K562 (cell line): ENCODE measurements around the gene DPP9. TPM values are rescaled to one million over a fixed set of nuclear protein-coding genes. Genes with fewer than 3 reads are reported as not detected.
A peak's percentile ranks its signal among the peaks of the same experiment; 100 is the strongest.

Experiments
- CTBP1 ChIP-seq: fragments of 450-650 bp; IDR thresholded peaks from 2 replicates; pipeline ENCODE4 v1.6.1; 2016; ENCODE audit warnings: borderline replicate concordance
- FIP1L1 ChIP-seq: fragments of 200-400 bp; formaldehyde crosslinking; IDR thresholded peaks from 2 replicates; pipeline ENCODE4 v1.6.1; 2018; ENCODE audit warnings: mild to moderate bottlenecking, low read depth, low read length; ENCODE audit not compliant: poor library complexity, severe bottlenecking
- HDAC8 ChIP-seq: fragments of 450-650 bp; IDR thresholded peaks from 2 replicates; pipeline ENCODE4 v1.6.1; 2016; ENCODE audit warnings: mild to moderate bottlenecking, missing genetic modification characterization, moderate library complexity, missing compliant biosample characterization
- KAT2B ChIP-seq: IDR thresholded peaks from one replicate; pipeline ENCODE4 v1.6.1; 2012; ENCODE audit warnings: low read depth, mild to moderate bottlenecking, control low read depth, inconsistent platforms, low read length, moderate library complexity
- MYBL2 ChIP-seq, 2 experiments: fragments of 450-650 bp in 1 of 2; sonication (generic) in 1 of 2; formaldehyde crosslinking in 1 of 2; IDR thresholded peaks; 2 replicates each; pipeline versions ENCODE4 v1.6.1 to v1.8.1; 2017 to 2022; ENCODE audit warnings: borderline replicate concordance in 1 of 2, inconsistent platforms in 1 of 2, low read depth in 1 of 2, mild to moderate bottlenecking in 1 of 2, missing genetic modification reagents in 1 of 2, moderate library complexity in 1 of 2
- NCOA6 ChIP-seq: fragments of 450-650 bp; IDR thresholded peaks from 2 replicates; pipeline ENCODE4 v1.6.1; 2017; ENCODE audit warnings: mild to moderate bottlenecking
- PHTF2 ChIP-seq: fragments of 250-450 bp; sonication (Bioruptor Pico); IDR thresholded peaks from 2 replicates; pipeline ENCODE4 v1.5.0; 2021; ENCODE audit warnings: mild to moderate bottlenecking
- SAFB ChIP-seq: fragments of 200-400 bp; formaldehyde crosslinking; IDR thresholded peaks from 2 replicates; pipeline ENCODE4 v1.6.1; 2017; ENCODE audit warnings: low read depth, low read length, borderline replicate concordance
- SIRT6 ChIP-seq: IDR thresholded peaks from one replicate; pipeline ENCODE4 v1.6.1; 2012; ENCODE audit warnings: low read depth, mild to moderate bottlenecking, control low read depth, inconsistent platforms, low read length, moderate library complexity
- SNRNP70 ChIP-seq: fragments of 200-400 bp; formaldehyde crosslinking; optimal IDR thresholded peaks from 2 replicates; pipeline ENCODE3; 2017; ENCODE audit warnings: low read depth, low read length
- SRSF1 ChIP-seq: fragments of 200-400 bp; formaldehyde crosslinking; IDR thresholded peaks from 2 replicates; pipeline ENCODE4 v1.6.1; 2017; ENCODE audit warnings: mild to moderate bottlenecking, low read depth, low read length, moderate library complexity
- USF1 ChIP-seq: sonication (generic); formaldehyde crosslinking; IDR thresholded peaks from 2 replicates; pipeline ENCODE4 v1.9.0; 2022; ENCODE audit warnings: mild to moderate bottlenecking, missing genetic modification reagents
- USF2 ChIP-seq: sonication (generic); formaldehyde crosslinking; IDR thresholded peaks from 2 replicates; pipeline ENCODE4 v1.5.0; 2020; ENCODE audit warnings: missing genetic modification reagents
- ZBTB5 ChIP-seq: fragments of 450-650 bp; IDR thresholded peaks from 2 replicates; pipeline ENCODE4 v1.6.1; 2017; ENCODE audit warnings: antibody characterized with exemption
- ZBTB8A ChIP-seq: fragments of 450-650 bp; IDR thresholded peaks from 2 replicates; pipeline ENCODE4 v1.6.1; 2018; ENCODE audit warnings: mild to moderate bottlenecking, moderate library complexity; ENCODE audit not compliant: partially characterized antibody
- ZC3H11A ChIP-seq: IDR thresholded peaks from 2 replicates; pipeline ENCODE4 v1.6.1; 2012; ENCODE audit warnings: low read depth, low read length, improper control_type of control experiment
- ZFP91 ChIP-seq: sonication (generic); formaldehyde crosslinking; IDR thresholded peaks from 2 replicates; pipeline ENCODE4 v1.8.0; 2022; ENCODE audit warnings: mild to moderate bottlenecking, missing genetic modification reagents
- ZNF311 ChIP-seq: fragments of 250-450 bp; sonication (Bioruptor Pico); IDR thresholded peaks from 2 replicates; pipeline ENCODE4 v1.4.0; 2020; ENCODE audit warnings: mild to moderate bottlenecking, moderate library complexity
- ZNF324 ChIP-seq: fragments of 250-450 bp; sonication (Bioruptor Pico); IDR thresholded peaks from 2 replicates; pipeline ENCODE4 v1.4.0; 2020; ENCODE audit warnings: mild to moderate bottlenecking
- ZNF561 ChIP-seq: fragments of 450-650 bp; formaldehyde crosslinking; conservative IDR thresholded peaks from 2 replicates; pipeline ENCODE4 v1.4.0; 2020; ENCODE audit warnings: mild to moderate bottlenecking, moderate library complexity
- ZNF655 ChIP-seq: fragments of 250-450 bp; sonication (Bioruptor Pico); IDR thresholded peaks from 2 replicates; pipeline ENCODE4 v1.5.0; 2021
- polyA plus RNA-seq, 8 experiments: library from polyadenylated mRNA; depleted of rRNA in 4 of 8; stranded (reverse) in 5 of 8; unstranded in 3 of 8; fragments of >200 nt; fragmentation: Nextera tagmentation in 2 of 8; fragmentation: Illumina TruSeq in 1 of 8; extraction: Ambion mirVana in 2 of 8; extraction: Trizol in 1 of 8; gene quantifications; 2 replicates each; pipeline versions ENCODE4 v1.2.1 to v1.2.3, GENCODE V29; 2011 to 2014; ENCODE audit warnings: inconsistent platforms in 1 of 8, missing spikeins in 1 of 8
- total RNA-seq, 7 experiments: library from RNA; depleted of rRNA in 6 of 7; stranded (reverse); fragments of >200 nt in 6 of 7; fragmentation: Illumina TruSeq in 2 of 7; extraction: Trizol in 2 of 7; gene quantifications; 2 replicates each; pipeline versions ENCODE4 v1.2.1 to v1.2.3, GENCODE V29; 2011 to 2021; ENCODE audit warnings: low replicate concordance in 1 of 7

The DPP9 gene
- total and polyA plus RNA-seq, 9 of the 15 experiments (the other 6 are each of a cell fraction or from before 2014, with no cell fraction given), result 0.90 to 66.7 (median 24.5) TPM

- 0 out of 2 replicates have a peak, but pooled peaks have one; percentile 60 for TF ChIP-seq ZC3H11A
- no peak for TF ChIP-seq FIP1L1
- TF ChIP-seq MYBL2 (IDR thresholded peaks at IDR 0.05; ENCODE audit: low read depth), result no peak
- TF ChIP-seq MYBL2 (CRISPR knock-in tag; IDR thresholded peaks at IDR 0.05; ENCODE audit: borderline replicate concordance), result no peak
- TF ChIP-seq NCOA6, result no peak
- TF ChIP-seq USF1 (CRISPR knock-in tag), result peak; percentile 51; the same call in 1 of the 2 replicates
- TF ChIP-seq SAFB, result no peak
- no peak for TF ChIP-seq ZNF655 (CRISPR knock-in tag)
- no peak for TF ChIP-seq HDAC8 (tag)
- no peak for TF ChIP-seq ZNF324 (CRISPR knock-in tag)
- TF ChIP-seq ZBTB5, result no peak
- no peak for TF ChIP-seq USF2 (CRISPR knock-in tag)
- TF ChIP-seq SNRNP70, result no peak
- no peak for TF ChIP-seq ZBTB8A
- TF ChIP-seq KAT2B, result no peak
- no peak for TF ChIP-seq SRSF1
- TF ChIP-seq ZFP91, result no peak; the same call in 1 of the 2 replicates
- TF ChIP-seq PHTF2, result no peak
- TF ChIP-seq SIRT6, result no peak
- peak; percentile 77; the same call in 1 of the 2 replicates for TF ChIP-seq CTBP1
- TF ChIP-seq ZNF561 (CRISPR knock-in tag), result no peak
- TF ChIP-seq ZNF311 (CRISPR knock-in tag), result no peak
Observed at GRCh38 chr19:4633140-4633967, 90.3 kb downstream of the DPP9 start (continued).
